ENCODE data around the gene LRMDA.

Gene LRMDA

DNA sequence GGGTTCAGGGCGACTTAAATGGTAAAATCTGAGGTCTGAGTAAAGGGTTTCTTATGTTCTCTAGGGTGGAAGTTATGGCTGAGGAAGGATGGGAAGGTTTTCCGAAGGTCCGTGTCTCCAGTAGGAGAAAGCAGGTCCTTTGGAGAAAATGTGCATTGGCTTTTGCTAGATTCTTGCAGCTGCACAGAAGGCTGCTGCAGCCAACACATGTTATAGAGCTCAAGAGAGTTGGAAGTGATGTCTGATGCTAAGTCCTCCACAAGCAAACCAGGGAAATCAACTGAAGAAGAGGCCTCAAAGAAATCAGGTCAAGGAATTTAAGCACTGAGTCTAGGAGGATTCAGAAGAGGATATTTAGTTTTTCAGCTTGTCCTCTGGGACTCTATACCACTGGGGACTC, 404.6 kb downstream of the LRMDA start:
- no peak for DNase-seq (ENCODE audit: low read depth)

DNA sequence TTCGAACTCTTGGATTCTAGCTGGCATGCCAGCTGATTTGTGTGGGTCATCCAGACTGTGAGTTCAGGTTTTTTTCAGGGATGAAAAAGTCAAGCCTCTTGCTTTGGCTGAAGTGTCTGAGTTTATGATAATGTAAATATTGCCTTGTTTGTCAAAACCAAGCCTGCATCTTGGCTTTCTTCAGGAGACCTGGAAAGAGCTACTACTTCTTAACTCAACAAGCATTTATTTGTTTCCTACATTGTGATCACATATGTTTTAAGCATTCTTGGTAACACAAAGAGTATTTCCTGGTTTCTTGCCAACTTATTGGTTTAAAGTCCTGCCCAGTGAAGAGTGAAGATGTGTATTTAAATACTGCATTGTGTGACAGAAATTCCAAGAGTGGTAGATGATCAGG, 407.1 kb downstream of the LRMDA start:
- no peak for DNase-seq (ENCODE audit: low read depth)

DNA sequence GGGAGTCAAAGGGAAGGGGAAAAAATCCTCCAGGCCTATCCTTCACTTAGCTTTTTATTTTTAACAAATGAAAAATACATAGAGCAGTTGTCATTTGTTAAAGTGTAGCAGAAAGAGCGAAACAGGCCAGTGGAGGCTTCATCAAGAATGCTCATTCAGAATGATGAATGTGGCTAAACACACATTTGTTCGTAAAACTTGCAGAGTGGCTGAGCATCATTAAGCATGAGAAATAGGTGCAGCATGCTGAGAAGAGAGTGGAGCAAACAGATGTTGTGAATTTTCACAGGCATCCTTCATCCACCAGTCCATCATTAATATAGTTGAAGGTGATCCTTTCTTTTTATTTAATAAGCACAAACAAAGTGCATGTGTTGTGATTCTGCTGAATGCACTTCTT, 407.6 kb downstream of the LRMDA start:
- DNase-seq (ENCODE audit: low read depth): no peak

DNA sequence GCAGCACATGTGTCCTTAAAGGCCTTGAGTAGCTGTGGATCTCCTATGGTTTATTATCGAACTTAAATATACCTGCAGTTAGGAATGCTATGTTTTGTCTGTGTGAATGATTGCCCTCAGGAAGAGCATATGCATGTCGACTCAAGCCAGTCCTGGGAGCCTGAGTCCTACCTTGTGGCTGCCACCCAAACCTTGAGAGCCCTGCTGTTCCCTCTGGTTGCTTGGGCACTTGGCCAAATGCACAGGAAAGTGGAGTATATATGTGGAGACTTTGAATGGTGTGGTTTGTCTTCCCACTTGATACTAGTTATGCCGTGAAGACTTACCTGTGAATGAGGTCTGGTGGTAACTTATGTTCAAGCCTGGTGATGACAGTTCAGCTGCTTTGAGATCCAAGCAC, 409.8 kb downstream of the LRMDA start:
- DNase-seq (ENCODE audit: low read depth): no peak

DNA sequence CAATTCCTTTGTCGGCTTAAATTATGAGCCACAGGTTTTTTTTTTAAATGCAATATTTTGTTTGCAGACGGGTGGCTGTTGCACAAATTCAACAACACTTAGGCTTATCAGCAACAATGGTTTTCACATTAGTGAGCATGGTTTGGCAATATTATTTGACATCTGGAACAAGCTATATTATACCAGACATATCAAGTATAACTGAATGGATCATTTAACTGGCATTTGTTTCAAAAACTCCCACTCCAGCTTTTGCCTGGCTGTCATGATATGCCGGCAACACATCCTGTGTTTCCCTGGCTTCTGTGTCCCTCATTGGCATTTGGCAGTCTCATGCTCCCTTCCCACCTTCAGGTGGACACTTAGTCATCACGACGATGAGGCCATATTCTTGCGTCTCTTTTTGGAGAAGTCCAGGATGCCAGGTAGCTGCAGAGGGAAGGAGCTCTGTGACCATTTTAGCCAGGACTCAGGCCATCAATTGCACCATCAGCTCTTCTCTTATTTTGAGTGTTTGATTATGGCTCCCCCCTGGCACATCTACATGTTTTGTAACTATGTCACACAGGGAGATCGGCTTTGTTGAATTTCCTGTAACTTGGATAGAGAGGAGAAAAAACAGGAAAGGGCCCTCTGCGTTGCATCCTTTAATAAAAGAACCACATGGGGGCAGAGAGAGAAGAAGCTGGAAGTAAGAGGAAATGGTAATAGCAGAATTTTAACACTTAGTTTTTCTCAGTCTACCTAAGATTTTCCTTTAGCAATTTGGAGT, 413.9 kb downstream of the LRMDA start:
- DNase-seq (ENCODE audit: low read depth): no peak

DNA sequence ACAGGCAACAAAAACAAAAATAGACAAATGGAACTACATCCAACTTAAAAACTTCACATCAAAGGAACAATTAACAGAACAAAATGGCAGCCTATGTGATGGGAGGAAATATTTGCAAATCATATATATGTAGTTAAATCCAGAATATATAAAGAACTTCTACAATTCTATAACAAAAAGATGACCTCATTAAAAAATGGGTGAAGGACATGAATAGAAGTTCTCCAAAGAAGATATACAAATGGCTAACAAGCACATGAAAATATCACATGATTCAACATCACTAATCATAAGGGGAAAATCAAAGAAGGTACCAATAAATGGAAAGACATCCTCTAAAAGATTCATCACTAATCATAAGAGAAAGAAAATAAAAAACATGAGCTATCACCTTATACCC, 416.1 kb downstream of the LRMDA start:
- no peak for DNase-seq (ENCODE audit: low read depth)

DNA sequence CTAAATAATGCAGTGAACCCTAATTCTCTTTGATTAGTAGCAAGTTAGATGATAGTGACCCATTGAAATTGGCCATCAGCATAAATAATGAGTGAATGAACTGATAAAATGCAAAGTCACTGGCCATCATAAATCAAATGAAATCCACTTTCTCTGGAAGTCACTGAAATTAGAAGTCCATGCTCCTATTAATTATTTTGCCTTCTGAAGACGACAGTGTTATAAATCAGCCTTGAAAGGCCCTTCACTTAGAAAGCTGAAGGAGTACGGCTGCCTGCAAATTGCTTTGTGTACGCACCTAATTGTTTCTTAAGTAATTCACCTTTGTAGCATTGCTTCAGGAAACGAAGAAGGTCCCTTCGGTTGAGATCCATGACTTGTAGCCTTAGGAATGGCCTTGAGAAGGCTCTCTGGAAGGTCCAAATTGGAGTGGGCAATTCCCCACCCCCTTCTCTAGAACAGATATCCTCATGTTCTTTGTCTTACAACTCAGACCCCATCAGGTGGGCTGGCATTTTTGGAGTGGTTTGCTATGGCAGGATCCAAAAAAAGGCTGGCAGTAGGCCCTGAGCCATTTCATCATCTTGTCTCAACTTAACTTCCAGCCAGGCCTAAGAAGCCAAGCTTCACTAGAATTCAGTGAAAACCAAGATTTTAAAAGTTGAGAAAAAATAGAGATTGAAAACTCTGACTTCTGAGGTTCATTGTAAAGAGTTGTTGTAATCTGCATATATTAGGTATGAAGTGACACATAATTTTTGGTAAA, 420.3 kb downstream of the LRMDA start:
- no peak for DNase-seq (ENCODE audit: low read depth)

DNA sequence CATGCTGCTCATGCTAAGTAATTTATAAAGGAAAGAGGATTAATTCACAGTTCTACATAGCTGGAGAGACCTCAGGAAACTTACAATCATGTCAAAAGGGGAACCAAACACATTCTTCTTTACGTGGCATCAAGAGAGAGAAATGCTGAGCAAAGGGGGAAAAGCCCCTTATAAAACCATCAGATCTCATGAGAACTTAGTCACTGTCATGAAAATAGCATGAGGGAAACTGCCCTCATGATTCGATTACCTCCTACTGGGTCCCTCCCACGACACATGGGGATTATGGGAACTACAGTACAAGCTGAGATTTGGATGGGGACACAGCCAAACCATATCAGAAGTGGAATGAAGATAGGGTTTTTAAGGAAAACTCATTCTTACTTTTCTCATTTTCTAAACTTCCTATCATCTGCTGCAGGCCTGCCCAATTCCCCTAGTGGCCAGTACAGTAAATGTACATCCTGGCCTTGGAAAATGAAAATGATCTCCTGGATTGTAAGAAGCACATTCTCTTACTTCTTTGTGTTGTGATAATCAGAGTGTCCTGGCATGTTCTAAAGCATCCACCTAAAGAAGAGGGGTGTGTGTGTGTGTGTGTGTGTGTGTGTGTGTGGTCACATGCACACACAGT, 421.5 kb downstream of the LRMDA start:
- no peak for DNase-seq (ENCODE audit: low read depth)

DNA sequence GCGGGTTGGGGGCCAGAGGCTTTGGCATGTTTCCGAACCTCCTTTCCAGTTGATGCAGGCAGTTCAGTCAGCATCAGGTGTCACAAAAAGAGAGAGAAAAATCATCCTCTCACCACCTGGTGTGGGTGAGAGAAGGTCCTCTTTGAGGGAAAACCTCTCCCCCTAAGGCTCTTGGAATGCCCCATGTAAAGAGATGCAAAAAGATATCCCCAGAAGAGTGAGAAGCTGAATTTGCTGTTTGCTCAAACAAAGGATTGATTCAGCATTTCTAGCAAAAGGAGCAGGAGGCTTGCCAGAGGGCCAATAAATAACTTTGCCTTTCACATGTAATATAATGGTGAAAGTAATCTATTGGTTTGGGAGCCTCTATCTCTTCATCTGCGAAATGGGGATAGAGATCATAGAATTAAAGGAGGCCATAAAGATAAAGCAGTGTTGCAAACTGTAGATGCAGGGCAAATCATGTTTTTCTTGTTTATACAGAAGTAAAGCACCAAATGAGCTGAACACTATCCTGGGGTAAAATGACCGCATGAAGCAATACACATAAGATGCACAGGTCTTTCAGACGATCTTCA, 425.9 kb downstream of the LRMDA start:
- no peak for DNase-seq (ENCODE audit: low read depth)

DNA sequence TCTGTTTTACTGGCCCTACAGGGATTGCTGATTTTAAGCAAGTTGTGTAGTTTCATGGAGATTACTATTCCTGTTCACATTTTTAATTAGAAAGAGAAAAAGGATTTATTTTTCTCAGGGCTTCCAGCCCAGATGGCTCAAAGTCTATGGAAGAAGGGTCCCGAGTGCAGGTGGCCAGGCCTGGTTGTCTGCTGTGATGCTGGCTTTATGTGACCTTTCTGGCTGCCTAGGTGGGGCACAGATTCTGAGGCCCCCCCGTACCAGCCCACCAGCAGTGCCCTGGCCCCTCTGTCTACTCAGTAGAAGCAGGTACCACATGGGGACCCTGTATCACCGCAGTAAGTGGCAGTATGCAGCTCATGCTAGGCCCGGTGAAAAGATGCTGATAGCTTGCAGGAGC, 426.5 kb downstream of the LRMDA start:
- no peak for DNase-seq (ENCODE audit: low read depth)

DNA sequence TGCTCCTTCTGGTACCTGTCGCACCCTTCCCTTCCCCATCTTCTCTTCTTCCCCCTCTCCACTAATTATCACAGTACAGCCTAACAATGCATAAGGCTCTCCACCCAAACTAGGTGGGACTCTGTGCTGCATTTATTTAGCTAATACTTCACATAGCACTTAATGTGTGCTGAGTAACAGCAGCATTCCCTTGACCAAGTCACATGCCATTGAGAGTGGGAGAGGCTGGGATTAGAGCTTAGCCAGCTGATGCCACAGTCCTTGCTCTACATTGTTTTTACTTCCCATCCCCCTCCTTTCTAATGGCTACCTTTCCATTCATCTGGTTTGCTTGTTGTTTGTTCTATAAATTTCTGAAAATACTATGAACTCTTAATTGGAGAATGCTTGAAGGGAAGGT, 426.9 kb downstream of the LRMDA start:
- DNase-seq (ENCODE audit: low read depth): no peak

DNA sequence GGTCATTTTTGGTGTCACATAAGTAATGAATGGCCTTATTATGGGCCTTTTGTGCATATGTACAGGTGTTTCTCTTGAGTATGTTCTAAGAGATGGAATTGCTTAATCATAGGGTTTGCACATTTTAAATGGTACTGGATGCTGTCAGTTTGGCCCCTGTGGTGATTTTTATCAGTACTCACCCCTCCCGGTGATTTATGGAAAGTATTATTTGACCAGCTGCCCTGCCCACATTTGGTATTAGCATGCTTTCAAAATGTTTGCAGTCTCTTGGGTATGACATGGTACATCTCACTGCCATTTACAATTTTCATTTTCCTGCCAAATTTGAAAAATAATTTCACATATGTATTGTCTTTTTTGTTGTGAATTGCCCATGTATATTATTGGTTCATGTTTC, 427.7 kb downstream of the LRMDA start:
- no peak for DNase-seq (ENCODE audit: low read depth)

DNA sequence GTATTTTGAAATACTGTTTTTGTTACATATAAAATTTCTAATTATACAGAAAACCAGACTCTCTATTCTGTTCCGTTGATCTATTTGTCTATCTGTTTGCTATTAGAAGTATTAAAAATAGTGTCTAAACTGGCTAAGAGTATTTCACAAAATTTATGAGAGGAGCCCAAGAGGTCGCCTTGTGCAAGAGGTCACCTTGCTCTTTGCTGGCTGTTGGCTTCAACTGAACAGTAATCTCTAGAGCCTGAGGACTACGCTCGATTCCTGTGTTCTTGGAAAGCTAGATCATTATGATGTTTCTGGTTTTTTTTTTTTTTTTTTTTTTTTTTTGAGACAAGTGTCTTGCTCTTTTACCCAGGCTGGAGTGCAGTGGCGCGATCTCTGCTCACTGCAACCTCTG, 428.6 kb downstream of the LRMDA start:
- no peak for DNase-seq (ENCODE audit: low read depth)

DNA sequence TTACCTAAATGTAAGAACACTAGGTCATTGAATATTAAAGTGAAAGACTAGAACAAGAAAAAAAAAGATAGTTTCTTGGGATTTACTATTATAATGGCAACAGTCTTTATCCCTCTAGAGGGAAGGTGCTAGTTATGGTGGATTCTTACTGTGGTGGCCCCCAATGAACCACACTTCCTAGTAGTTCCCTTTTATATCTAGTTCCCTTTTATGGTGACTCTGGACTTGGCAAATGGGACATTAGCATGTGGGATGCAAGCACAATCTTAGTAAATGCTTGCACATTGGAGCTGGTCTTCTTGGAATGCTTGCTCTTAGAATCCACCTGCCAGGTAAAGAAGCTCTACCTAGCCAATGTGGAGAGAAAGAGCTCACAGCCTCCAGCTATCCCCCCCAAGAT, 430.2 kb downstream of the LRMDA start:
- DNase-seq (ENCODE audit: low read depth): no peak

DNA sequence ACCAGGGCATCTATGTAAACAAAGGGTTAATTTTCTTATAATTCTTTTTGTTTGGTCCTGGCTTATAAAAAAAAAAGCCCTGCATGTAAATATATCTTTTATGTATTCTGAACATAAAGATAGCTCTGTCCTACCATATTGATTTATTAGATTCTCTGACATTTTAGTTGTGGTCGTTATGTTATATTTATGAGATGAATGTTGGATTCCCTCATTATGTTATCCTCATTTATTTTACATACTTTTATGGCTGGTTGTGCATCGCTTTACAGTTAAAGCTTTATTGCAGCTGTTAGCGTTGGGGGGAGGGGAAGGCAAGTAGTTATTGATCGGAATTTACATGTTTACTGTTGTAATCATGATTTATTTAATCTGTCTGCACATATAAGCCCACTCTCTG, 431.5 kb downstream of the LRMDA start:
- DNase-seq (ENCODE audit: low read depth): no peak

DNA sequence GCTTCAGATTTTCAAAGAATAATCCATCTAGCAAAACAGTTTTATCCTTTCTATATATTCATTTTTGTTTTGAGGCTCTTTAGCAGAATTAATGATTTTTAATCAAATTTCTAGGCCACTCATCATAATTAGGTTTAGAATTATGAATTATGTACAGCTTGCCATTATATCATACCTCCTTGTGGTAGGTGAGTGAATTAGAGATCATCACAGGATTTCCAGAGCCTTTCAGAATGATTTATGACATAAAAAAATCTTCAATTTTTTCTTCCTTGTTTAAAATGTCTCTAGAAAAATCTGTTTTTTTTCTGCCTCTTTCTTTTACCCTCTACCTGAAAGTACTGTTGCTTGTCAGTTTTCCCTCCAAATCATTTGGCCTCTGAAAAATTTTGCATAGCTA, 433.3 kb downstream of the LRMDA start:
- no peak for DNase-seq (ENCODE audit: low read depth)

DNA sequence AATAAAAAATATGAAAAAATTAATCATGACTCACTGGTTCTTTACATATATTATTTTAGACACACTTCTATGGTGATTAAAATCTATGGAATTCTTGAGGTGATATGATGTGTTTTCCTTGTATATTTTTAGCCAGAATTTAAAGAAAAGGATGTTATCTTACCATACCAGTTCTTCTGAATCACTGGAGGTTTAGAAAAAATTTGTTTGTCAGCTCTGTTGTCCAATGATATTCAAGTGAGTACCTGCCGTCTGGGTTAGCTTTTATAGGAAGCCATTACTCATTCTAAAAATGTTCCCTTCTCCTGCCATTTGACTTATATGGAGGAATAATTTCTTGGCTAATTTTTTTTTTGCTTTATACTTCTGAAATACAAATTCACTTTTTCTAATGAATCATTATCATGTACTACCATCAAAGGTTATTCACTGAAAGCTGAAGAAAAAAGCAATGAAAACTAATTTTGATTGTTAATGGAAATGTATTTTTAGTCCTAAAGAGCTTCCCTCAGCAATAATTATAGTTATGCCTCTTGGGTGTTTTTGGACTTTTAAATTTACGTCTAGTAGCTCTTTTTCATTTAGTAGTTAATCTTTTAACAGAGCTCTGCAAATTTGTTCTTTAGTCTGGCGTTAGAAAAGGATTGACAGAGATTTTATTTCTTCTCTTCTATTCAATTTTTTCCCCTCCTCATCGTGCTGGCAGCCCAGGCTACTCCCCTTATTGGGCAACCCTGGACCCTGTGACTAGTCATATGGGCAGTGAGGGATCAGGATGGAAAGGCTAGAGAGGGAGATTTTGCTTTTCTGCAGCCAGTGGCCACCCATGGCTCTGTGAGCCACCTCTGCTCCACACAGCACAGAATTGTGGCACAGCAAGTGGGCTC, 434.2 kb downstream of the LRMDA start:
- no peak for DNase-seq (ENCODE audit: low read depth)

DNA sequence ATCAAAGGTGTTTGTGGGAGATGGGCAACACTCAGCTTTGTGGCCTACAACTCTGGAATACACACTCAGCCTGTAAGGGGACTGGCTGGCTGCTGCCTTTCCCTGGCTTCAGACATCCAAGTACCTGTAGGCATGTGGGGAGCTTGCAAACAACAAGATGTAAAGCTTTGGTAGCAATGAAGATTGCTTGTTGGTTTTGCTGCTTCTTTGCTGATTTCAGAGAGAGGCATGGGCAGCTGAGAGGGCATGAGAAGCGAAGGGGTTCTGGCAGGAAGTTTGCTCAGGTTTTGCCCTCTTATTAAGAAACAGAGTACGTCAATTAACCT, 434.8 kb downstream of the LRMDA start:
- DNase-seq (ENCODE audit: low read depth): no peak

DNA sequence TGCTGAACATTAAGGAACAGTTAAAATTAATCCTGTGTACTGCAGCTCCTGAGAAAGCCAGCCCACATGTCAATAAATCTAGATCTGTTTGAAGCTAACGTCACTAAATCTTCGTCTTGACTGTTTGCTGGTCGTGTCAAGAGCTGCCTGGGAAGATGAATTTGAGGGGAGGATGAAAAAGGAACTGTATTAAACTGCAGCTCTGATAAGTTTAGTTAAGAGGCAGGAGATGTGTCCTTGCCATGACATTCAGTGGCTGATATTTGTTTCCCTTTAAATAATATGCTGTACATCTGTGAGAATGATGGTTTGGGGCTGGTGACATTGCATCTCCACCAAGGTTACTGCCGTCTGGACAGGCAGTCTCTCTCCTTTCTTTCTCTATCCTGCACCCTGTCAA, 435.3 kb downstream of the LRMDA start:
- DNase-seq (ENCODE audit: low read depth): no peak

DNA sequence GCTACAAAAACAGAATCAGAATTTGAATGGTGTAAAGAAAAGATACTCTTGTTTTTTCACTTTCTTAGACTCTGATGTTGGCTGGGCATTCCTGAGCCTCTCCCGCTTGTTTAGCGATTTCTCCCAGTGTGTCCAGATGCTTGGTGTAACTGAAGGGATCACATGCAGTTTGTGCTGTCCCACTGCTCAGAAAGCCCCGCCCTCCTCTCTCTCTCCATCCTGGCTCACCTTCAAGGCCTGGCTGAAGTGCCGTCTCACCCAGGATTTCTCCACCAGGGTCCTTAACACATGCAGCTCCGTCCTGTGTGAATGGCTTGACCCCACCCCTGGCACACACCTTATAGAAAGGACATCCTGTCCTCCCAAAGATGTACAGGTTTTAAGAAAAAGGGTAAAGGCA, 437.1 kb downstream of the LRMDA start:
- DNase-seq (ENCODE audit: low read depth): no peak

DNA sequence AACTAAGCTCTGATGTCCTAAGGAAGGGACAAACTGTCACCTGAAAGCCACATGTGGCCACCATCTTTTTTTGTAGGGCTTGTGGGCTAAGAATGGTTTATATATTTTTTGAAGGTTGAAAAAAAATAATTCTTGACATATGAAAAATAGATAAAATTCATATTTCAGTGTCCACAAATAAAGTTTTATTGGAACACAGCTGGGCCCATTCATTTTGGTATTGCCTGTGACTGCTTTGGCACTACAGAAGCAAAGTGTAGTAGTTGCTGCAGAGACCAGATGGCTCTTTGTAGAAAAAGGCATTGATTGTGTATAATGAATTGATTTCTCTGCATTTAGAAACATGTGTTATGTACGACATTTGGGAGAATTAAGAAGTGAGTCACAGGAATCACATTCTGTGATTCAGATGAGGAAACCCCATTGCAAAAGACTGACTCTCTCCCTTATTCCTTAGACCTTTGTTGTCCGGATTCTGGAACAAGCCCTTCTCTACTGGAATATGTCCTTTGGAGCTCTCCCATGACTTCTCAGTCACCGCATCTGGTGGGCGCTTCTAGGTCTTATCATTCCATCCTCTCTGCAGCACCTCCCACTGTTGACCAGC, 438.7 kb downstream of the LRMDA start:
- DNase-seq (ENCODE audit: low read depth): no peak

DNA sequence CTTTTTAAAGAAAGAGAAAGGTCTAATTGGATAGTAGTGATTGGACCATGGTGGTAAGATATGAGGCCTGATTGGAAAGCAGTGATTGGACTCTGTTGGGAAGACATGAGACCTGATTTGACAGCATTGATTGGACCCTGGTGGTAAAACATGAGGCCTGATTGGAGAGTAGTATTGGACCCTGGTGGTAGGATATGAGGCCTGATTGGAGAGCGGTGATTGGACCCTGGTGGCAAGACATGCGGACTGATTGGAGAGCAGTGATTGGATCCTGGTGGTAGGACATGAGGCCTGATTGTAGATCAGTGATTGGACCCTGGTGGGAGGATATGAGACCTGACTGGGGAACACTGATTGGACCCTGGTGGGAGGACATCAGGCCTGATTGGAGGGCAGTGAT, 444.3 kb downstream of the LRMDA start:
- DNase-seq (ENCODE audit: low read depth): no peak

Measured in stimulated activated CD8-positive, alpha-beta memory T cell treated with anti-CD3 and anti-CD28 coated beads, Interleukin-7, amount 100 ng/mL, for 24 hours (primary cell).